Left kidney (tissue), 2 donors: ENCODE measurements around the gene PRODH. TPM values are rescaled to one million over a fixed set of nuclear protein-coding genes. Genes with fewer than 3 reads are reported as not detected.
"Not testable (repeated sequence)": the region's sequence is repeated elsewhere in the genome, so short reads cannot be mapped to it uniquely, and the experiment has no call there.

Experiments used
- DNase-seq: peaks from one replicate; pipeline ENCODE4 v3.0.0-alpha.2; 2013
- polyA plus RNA-seq: library from polyadenylated mRNA; unstranded; fragments of 120-200 nt; gene quantifications from one replicate; pipeline ENCODE4 v1.2.1, GENCODE V29; 2013; ENCODE audit not compliant: insufficient read length

PRODH gene
- polyA plus RNA-seq, 1 donor, result 11.9 TPM

GRCh38 chr22:18969158-18969942 is 33.3 kb upstream of the PRODH start:
- not testable (repeated sequence) for DNase-seq

- peak; percentile 46 for DNase-seq
Measured at GRCh38 chr22:18968011-18968749, 32.1 kb upstream of the PRODH start.

- DNase-seq, result not testable (repeated sequence)
Measured at GRCh38 chr22:18967391-18968010, 31.4 kb upstream of the PRODH start.

DNA sequence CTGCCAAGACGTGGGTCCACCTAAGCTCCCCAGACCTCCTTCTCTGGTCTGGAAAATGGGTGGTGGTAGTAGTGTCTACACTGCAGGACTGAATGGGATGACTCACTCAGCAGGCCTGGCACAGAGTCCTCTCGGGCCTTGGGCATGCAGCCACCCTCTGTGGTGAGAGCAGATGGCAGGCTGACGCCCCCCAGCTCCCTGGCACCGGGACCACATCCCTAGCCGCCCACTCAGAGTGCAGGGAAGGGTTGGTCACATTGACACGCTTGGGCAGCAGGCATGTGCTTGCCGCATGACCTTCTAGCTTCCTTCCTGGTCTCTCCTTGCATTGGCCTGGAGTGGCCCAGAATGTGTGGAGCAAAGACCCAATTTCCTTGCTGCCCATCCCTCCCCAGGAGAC is 30.7 kb upstream of the PRODH start:
- DNase-seq, result no peak

- DNase-seq, result no peak
Measured at GRCh38 chr22:18965526-18966421, 29.7 kb upstream of the PRODH start.

DNA sequence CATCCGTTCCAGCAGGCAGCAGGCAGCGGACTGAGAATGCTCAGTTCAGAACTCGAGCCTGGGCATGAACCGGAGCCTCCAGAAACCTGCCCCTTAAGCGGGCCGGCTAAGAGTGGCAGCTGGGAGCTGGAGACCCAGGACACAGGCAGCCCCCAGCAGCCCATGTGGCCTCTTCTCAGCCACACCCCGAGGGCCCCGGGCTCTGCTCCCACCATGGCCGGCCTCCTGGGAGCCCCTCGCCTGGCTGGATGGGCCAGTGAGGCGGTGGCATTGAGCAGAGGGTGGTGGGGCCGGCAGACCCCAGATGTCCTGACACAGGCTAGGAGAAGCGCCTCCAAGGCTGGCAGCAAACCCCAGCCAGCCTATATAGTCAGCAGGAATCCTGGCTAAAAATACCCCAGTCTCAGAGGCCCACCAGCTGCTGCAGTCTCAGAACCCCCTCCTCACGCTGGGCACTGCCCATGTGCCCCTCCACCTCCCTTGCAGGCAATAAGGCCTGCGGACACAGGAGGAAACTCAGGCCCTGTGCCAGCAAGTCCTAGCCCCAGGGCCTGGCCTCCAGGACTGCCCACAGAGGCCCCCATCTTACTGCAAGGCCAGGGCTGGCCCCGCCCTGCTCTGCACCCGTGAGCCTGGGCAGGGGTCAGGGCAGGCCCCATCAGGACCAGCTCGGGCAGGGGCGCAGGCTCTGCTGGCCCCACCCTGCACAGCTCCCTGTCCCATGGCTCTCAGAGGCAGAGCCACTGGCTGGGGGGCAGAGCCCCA is 28.6 kb upstream of the PRODH start:
- DNase-seq, result not testable (repeated sequence)

DNA sequence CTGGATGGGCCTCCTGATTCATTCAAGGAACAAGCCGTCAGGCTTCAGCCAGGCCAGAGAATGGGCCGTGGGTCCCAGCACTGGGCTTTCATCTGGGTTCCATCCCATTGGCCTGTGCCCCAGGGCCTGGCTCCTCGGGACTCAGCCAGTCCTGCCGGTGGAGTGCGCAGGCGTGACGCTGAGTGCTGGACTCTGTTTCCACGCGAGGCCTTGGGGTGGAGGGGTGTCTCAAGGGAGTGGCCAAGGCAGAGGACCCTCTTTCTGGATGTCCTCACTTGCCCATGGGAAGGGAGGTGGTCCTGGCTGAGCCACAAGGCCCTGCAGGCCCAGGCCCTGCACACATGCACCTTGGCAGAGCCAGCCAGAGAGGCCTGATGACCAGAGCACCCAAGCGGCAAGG is 28.0 kb upstream of the PRODH start:
- DNase-seq, result not testable (repeated sequence)

DNA sequence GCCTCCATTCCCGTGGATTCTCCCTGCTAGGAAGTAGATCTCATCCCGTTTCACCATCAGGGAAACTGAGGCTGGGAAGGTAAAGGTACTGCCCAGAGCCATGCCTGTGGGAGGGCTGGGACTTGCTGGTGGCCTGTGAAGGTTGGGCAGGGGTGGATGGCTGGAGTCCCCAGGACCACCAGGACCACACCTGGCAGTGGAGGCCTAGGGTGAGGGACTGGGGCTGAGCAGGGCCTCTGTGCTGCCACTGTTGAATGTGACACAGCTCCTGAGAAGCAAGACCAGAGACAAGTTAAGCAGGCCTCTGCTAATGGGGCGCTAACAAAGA is 26.2 kb upstream of the PRODH start:
- DNase-seq, result no peak

DNA sequence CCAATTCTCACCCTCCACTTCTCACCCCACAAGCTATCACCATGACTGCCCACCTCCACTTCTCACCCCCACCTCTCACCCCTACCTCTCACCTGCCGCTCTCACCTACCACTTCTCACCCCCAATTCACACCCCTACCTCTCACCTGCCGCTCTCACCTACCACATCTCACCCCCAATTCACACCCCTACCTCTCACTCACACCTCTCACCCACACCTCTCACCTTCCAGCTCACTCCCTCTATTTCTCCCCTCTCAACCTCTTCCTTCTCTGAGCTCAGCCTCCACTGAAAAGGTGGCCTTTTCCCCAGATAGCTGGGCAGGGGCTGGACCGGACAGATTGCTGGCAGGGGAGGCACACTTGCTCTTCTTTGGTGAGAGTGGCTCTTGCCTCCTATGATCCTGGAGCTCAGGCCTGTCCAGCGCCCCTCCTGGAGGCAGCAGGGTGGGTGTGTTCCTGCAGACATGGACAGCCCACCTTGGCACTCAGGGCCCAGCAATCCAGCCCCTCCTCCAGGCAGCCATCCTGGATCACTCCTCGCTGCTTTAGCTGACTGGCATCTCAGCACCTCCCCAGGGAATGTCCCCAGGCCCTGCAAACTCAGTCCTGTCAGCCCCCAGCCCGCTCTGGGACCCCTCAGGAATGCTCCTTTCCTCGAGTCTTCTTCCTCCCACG is 25.7 kb upstream of the PRODH start:
- not testable (repeated sequence) for DNase-seq

DNA sequence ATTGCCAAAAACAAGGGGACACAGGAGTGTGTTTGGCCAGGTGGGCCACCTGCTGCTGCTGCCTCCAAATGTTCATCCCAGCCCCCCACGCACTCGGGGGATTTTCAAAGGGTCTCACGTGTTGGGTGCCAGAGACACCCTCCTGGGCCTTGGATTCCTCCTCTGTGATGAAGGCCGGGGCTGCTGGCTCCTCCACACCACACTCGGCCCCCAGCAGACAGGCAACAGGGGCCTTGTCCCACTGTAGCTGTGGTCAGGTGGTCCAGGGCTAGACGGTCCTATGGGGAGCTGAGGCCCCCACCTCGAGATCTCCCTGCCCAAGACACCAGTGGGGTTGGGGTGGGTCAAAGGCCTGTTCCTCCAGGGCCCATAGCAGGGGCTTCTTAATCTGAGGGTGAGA is 25.1 kb upstream of the PRODH start:
- DNase-seq, result not testable (repeated sequence)

GRCh38 chr22:18960166-18960820 is 24.2 kb upstream of the PRODH start:
- not testable (repeated sequence) for DNase-seq

- not testable (repeated sequence) for DNase-seq
Measured at GRCh38 chr22:18959741-18960140, 23.6 kb upstream of the PRODH start.

DNA sequence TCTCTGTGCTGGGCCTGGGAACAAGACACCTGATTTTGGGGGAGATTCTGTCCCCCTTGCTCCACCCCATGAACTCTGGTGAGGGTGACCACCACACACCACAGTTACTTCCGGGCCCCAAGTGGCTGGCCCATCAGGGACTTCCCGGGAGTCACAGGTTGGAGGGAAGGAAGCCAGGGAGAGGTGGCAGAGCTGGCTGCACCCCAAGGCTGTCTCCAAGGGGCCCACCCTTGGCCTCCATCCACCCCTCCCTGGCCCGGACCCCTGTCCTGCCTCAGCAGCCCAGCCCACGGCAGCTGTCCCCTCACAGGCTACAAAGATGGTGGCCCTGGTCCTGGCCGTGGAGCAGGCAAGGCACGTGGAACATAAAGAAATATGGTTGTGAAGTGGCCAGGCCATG is 23.2 kb upstream of the PRODH start:
- not testable (repeated sequence) for DNase-seq

- not testable (repeated sequence) for DNase-seq
Measured at GRCh38 chr22:18958738-18959137, 22.6 kb upstream of the PRODH start.

DNA sequence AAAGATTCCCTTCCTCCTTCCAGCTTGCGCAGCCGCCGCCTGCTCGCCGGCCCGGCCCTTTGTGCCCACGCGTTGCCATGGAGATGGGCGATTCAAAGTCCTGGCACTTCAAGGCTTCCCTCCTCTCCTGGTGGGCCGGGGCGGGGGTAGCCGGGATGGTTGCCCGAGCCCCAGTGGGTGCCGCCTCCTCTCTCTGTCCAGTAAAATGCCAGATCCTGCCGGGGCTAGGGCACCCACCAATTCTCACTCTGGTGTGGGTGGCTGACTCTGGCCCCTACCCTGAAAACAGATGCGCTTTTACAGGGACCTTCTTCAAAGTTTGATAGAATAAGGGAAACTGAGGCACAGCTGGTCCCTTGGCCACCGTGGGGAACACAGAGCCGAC is 22.2 kb upstream of the PRODH start:
- DNase-seq, result not testable (repeated sequence)

DNA sequence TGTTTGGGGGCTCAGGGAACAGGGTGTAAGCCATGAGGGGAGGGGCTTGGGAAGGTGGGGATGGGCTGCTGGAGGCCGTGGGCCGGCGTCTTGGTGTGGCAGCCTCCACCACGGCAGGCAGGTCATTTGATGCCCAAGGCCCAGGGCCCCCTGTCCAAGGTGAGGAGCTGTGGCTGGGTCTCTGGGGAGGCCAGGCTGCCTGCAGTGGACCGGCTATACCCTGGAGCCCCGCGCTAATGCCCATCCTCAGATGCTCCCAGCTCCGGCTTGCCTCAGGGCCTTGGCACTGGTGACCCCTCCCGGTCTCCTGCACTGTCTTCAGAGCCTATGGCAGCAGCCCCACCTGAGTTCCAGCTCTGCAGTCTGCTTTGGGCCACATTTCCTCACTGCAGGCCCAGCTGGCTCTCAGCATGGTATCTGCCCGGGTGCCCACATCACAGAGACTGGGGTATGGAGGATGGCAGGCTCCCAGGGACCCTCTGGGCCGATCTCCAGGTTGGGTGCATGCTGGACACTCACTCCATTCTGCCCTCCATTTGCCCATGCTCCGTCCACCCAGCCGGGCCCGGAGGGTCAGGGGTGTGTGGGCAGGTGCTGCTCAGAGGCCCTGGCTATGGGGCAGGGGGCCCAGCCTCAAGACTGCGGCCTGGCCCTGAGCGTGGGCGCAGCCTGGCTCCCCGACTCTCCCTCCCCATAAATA is 21.7 kb upstream of the PRODH start:
- not testable (repeated sequence) for DNase-seq

DNA sequence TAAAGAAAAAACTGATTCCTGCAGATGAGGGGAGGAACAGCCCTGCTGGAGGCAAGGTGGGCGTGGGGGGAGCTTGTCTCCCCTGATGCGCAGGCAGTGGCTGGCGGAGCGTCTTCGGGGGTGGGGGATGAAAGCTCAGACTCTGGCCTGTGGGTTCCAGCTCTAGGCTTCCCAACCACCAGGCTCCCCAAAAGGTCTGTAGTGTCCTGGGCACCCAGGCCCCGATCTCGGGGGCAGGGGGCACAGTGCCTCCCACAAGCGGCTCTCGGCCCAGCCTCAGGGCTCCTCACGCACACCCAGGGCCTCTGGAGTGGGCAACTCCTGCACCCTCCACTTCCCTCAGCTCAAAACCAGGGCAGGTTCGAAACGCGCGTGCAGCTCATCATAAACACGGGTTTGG is 20.9 kb upstream of the PRODH start:
- not testable (repeated sequence) for DNase-seq

GRCh38 chr22:18956121-18956895 is 20.2 kb upstream of the PRODH start:
- not testable (repeated sequence) for DNase-seq

- no peak for DNase-seq
Measured at GRCh38 chr22:18955696-18956095, 19.6 kb upstream of the PRODH start.
